Cardiac fibroblast (primary cell): ENCODE measurements around the gene PDXP.

Experiments
- DNase-seq, 2 donors: peaks; one replicate each; pipeline versions ENCODE4 v3.0.0 to v3.0.0-alpha.2; 2010; ENCODE audit warnings: low read depth in 2 of 2
- H3K4me3 ChIP-seq, 2 donors: replicated peaks in 1 of 2; 1 replicate in 1 of 2; 2 replicates in 1 of 2; pipeline ENCODE4 v1.5.1; 2011; ENCODE audit warnings: low read depth in 2 of 2, low read length in 2 of 2, mild to moderate bottlenecking in 2 of 2, moderate library complexity in 1 of 2
- CTCF ChIP-seq: IDR thresholded peaks from one replicate; pipeline ENCODE4 v1.5.1; 2011; ENCODE audit warnings: low read depth, mild to moderate bottlenecking, low read length, inconsistent platforms

Gene PDXP

GRCh38 chr22:37665487-37665886 is 7.0 kb downstream of the PDXP start:
- DNase-seq = no peak
- no peak for TF ChIP-seq CTCF
- H3K4me3 ChIP-seq = no peak overlapping the region

- TF ChIP-seq CTCF = no peak
- no peak for DNase-seq
- H3K4me3 ChIP-seq = no peak overlapping the region
Observed at GRCh38 chr22:37669586-37669985, 11.1 kb downstream of the PDXP start.

GRCh38 chr22:37672206-37672919 is 13.8 kb downstream of the PDXP start:
- no peak overlapping the region for H3K4me3 ChIP-seq
- no peak for TF ChIP-seq CTCF
- DNase-seq = no peak

GRCh38 chr22:37672920-37673455 is 14.5 kb downstream of the PDXP start:
- H3K4me3 ChIP-seq = no peak overlapping the region
- TF ChIP-seq CTCF = no peak
- DNase-seq = no peak

- H3K4me3 ChIP-seq = no peak overlapping the region
- no peak for TF ChIP-seq CTCF
- no peak for DNase-seq
Observed at GRCh38 chr22:37674248-37674647, 15.7 kb downstream of the PDXP start.

- peak; percentile 99 for DNase-seq
- TF ChIP-seq CTCF = peak; percentile 26
- H3K4me3 ChIP-seq = peak within 1 kb of the TSS; percentile 78 to 94
Observed at GRCh38 chr22:37674951-37675929, 16.7 kb downstream of the PDXP start, which contains the start of gene LGALS1. Gene LGALS1, plus strand, starts transcription at chr22:37675636. Its CDS starts 67 bp downstream, at chr22:37675703.
